Hindlimb muscle (tissue), 1 donor: Measurements from ENCODE around the gene C1QTNF7. TPM values are rescaled to one million over a fixed set of nuclear protein-coding genes. Genes with fewer than 3 reads are reported as not detected.

ENCODE experiments used
- DNase-seq: peaks from one replicate; pipeline ENCODE4 v3.0.0-alpha.2; 2013
- polyA plus RNA-seq: library from polyadenylated mRNA; unstranded; fragments of 120-200 nt; gene quantifications from one replicate; pipeline ENCODE4 v1.2.1, GENCODE V29; 2013; ENCODE audit not compliant: insufficient read length

C1QTNF7 gene
- polyA plus RNA-seq, 1 donor = 2.0 TPM

GRCh38 chr4:15414551-15415091 lies 13.2 kb upstream of the C1QTNF7 start:
- DNase-seq = no peak

GRCh38 chr4:15416357-15417232 lies 11.2 kb upstream of the C1QTNF7 start:
- no peak for DNase-seq

GRCh38 chr4:15417233-15417660 lies 10.6 kb upstream of the C1QTNF7 start:
- no peak for DNase-seq

- no peak for DNase-seq
These were observed 8.9 kb upstream of the C1QTNF7 start for GRCh38 chr4:15418956-15419355.

GRCh38 chr4:15420642-15421041 lies 7.2 kb upstream of the C1QTNF7 start:
- DNase-seq = no peak

- DNase-seq = no peak
These were observed 4.5 kb upstream of the C1QTNF7 start for GRCh38 chr4:15423285-15423711.

GRCh38 chr4:15425520-15425919 lies 2.3 kb upstream of the C1QTNF7 start:
- no peak for DNase-seq

GRCh38 chr4:15427161-15427560 lies 672 bp upstream of the C1QTNF7 start:
- DNase-seq = no peak

GRCh38 chr4:15428611-15429010 lies 778 bp downstream of the C1QTNF7 start:
- DNase-seq = no peak

GRCh38 chr4:15434091-15434490 lies 6.3 kb downstream of the C1QTNF7 start:
- DNase-seq = no peak

GRCh38 chr4:15434676-15435075 lies 6.8 kb downstream of the C1QTNF7 start:
- no peak for DNase-seq

- DNase-seq = no peak
These were observed 8.7 kb downstream of the C1QTNF7 start for GRCh38 chr4:15436513-15436912.

- DNase-seq = no peak
These were observed 11.2 kb downstream of the C1QTNF7 start for GRCh38 chr4:15438939-15439524.

- DNase-seq = no peak
These were observed 15.7 kb downstream of the C1QTNF7 start for GRCh38 chr4:15443371-15444160.

- DNase-seq = no peak
These were observed 16.4 kb downstream of the C1QTNF7 start for GRCh38 chr4:15444276-15444675.

- no peak for DNase-seq
These were observed 17.2 kb downstream of the C1QTNF7 start for GRCh38 chr4:15444879-15445547.

GRCh38 chr4:15451181-15451865 lies 23.5 kb downstream of the C1QTNF7 start:
- no peak for DNase-seq

- DNase-seq = no peak
These were observed 24.3 kb downstream of the C1QTNF7 start for GRCh38 chr4:15451866-15452765.

- no peak for DNase-seq
These were observed 27.5 kb downstream of the C1QTNF7 start for GRCh38 chr4:15455290-15455689.

- DNase-seq = peak; percentile 57
These were observed 29.8 kb downstream of the C1QTNF7 start for GRCh38 chr4:15457406-15458201.
